Measurements from ENCODE around the gene GNAS-AS1.

GNAS-AS1 gene

GRCh38 chr20:58791286-58791685 lies 59.4 kb downstream of the GNAS-AS1 start:
- intact Hi-C loops (cut with micrococcal nuclease): no loop called here
- Mint-ChIP-seq H3K4me3 (no peak overlapping the region), H3K36me3 (ENCODE audit: low read depth) (no peaks in the 10 kb centered on the region), H3K9me3 (no peaks in the 10 kb centered on the region), H3K27ac (no peak overlapping the region), H3K27me3 (peaks cover 19% of the 10 kb centered on the region), H3K4me1 (ENCODE audit: low read depth) (no peaks in the 10 kb centered on the region)

GRCh38 chr20:58790454-58790853 lies 60.2 kb downstream of the GNAS-AS1 start:
- peaks cover 19% of the 10 kb centered on the region for H3K27me3 Mint-ChIP-seq
- no peaks in the 10 kb centered on the region for H3K9me3 Mint-ChIP-seq
- no peaks in the 10 kb centered on the region for H3K36me3 Mint-ChIP-seq (ENCODE audit: low read depth)
- no peaks in the 10 kb centered on the region for H3K4me1 Mint-ChIP-seq (ENCODE audit: low read depth)
- intact Hi-C loops (cut with micrococcal nuclease): no loop called here
- no peak overlapping the region for H3K4me3 Mint-ChIP-seq
- H3K27ac Mint-ChIP-seq: no peak overlapping the region

- intact Hi-C loops (cut with micrococcal nuclease): no loop called here
- peaks cover 23% of the 10 kb centered on the region for H3K27me3 Mint-ChIP-seq
- H3K36me3 Mint-ChIP-seq (ENCODE audit: low read depth): no peaks in the 10 kb centered on the region
- no peaks in the 10 kb centered on the region for H3K4me1 Mint-ChIP-seq (ENCODE audit: low read depth)
- no peaks in the 10 kb centered on the region for H3K9me3 Mint-ChIP-seq
- H3K4me3 Mint-ChIP-seq: no peak overlapping the region
- H3K27ac Mint-ChIP-seq: no peak overlapping the region
Measured at GRCh38 chr20:58788896-58789544, 61.7 kb downstream of the GNAS-AS1 start.

GRCh38 chr20:58787211-58788005 lies 63.3 kb downstream of the GNAS-AS1 start:
- Mint-ChIP-seq H3K4me1 (ENCODE audit: low read depth) (no peaks in the 10 kb centered on the region), H3K9me3 (no peaks in the 10 kb centered on the region), H3K27me3 (peaks cover 21% of the 10 kb centered on the region), H3K27ac (no peak overlapping the region), H3K36me3 (ENCODE audit: low read depth) (no peaks in the 10 kb centered on the region), H3K4me3 (no peak overlapping the region)
- intact Hi-C loops (cut with micrococcal nuclease): no loop called here

GRCh38 chr20:58784321-58785074 lies 66.2 kb downstream of the GNAS-AS1 start:
- Mint-ChIP-seq H3K27me3 (peaks cover 26% of the 10 kb centered on the region), H3K9me3 (no peaks in the 10 kb centered on the region), H3K36me3 (ENCODE audit: low read depth) (no peaks in the 10 kb centered on the region), H3K4me1 (ENCODE audit: low read depth) (no peaks in the 10 kb centered on the region), H3K27ac (no peak overlapping the region), H3K4me3 (no peak overlapping the region)
- intact Hi-C loops (cut with micrococcal nuclease): no loop called here

- peaks cover 23% of the 10 kb centered on the region for H3K27me3 Mint-ChIP-seq
- peaks cover 7% of the 10 kb centered on the region for H3K4me1 Mint-ChIP-seq (ENCODE audit: low read depth)
- H3K9me3 Mint-ChIP-seq: peaks cover 9% of the 10 kb centered on the region
- H3K36me3 Mint-ChIP-seq (ENCODE audit: low read depth): no peaks in the 10 kb centered on the region
- no peak overlapping the region for H3K4me3 Mint-ChIP-seq
- intact Hi-C loops (cut with micrococcal nuclease): no loop called here
- H3K27ac Mint-ChIP-seq: no peak overlapping the region
Measured at GRCh38 chr20:58783511-58784011, 67.1 kb downstream of the GNAS-AS1 start.

GRCh38 chr20:58781138-58781537 lies 69.6 kb downstream of the GNAS-AS1 start:
- intact Hi-C loops (cut with micrococcal nuclease): no loop called here
- Mint-ChIP-seq H3K9me3 (peaks cover 18% of the 10 kb centered on the region), H3K27me3 (peaks cover 33% of the 10 kb centered on the region), H3K4me1 (ENCODE audit: low read depth) (peaks cover 16% of the 10 kb centered on the region), H3K4me3 (no peak overlapping the region), H3K36me3 (ENCODE audit: low read depth) (no peaks in the 10 kb centered on the region), H3K27ac (no peak overlapping the region)

GRCh38 chr20:58778760-58779159 lies 71.9 kb downstream of the GNAS-AS1 start:
- Mint-ChIP-seq H3K9me3 (peaks cover 18% of the 10 kb centered on the region), H3K4me1 (ENCODE audit: low read depth) (peaks cover 16% of the 10 kb centered on the region), H3K36me3 (ENCODE audit: low read depth) (no peaks in the 10 kb centered on the region), H3K27ac (peak overlapping the region; percentile 48), H3K27me3 (peaks cover 28% of the 10 kb centered on the region), H3K4me3 (no peak overlapping the region)
- intact Hi-C loops (cut with micrococcal nuclease): no loop called here

GRCh38 chr20:58777657-58778056 lies 73.0 kb downstream of the GNAS-AS1 start:
- Mint-ChIP-seq H3K27me3 (peaks cover 32% of the 10 kb centered on the region), H3K4me3 (no peak overlapping the region), H3K36me3 (ENCODE audit: low read depth) (no peaks in the 10 kb centered on the region), H3K9me3 (peaks cover 18% of the 10 kb centered on the region), H3K27ac (peak overlapping the region; percentile 48), H3K4me1 (ENCODE audit: low read depth) (peaks cover 16% of the 10 kb centered on the region)
- intact Hi-C loops (cut with micrococcal nuclease): no loop called here

GRCh38 chr20:58776109-58776508 lies 74.6 kb downstream of the GNAS-AS1 start:
- peaks cover 18% of the 10 kb centered on the region for H3K9me3 Mint-ChIP-seq
- H3K4me1 Mint-ChIP-seq (ENCODE audit: low read depth): peaks cover 16% of the 10 kb centered on the region
- no peak overlapping the region for H3K4me3 Mint-ChIP-seq
- no peaks in the 10 kb centered on the region for H3K36me3 Mint-ChIP-seq (ENCODE audit: low read depth)
- intact Hi-C loops (cut with micrococcal nuclease): no loop called here
- peaks cover 31% of the 10 kb centered on the region for H3K27me3 Mint-ChIP-seq
- no peak overlapping the region for H3K27ac Mint-ChIP-seq

- Mint-ChIP-seq H3K4me1 (ENCODE audit: low read depth) (peaks cover 16% of the 10 kb centered on the region), H3K9me3 (peaks cover 18% of the 10 kb centered on the region), H3K4me3 (no peak overlapping the region), H3K36me3 (ENCODE audit: low read depth) (no peaks in the 10 kb centered on the region), H3K27ac (no peak overlapping the region), H3K27me3 (peaks cover 34% of the 10 kb centered on the region)
- intact Hi-C loops (cut with micrococcal nuclease): no loop called here
Measured at GRCh38 chr20:58775371-58775770, 75.3 kb downstream of the GNAS-AS1 start.

GRCh38 chr20:58774667-58775263 lies 75.9 kb downstream of the GNAS-AS1 start:
- H3K4me1 Mint-ChIP-seq (ENCODE audit: low read depth): peaks cover 16% of the 10 kb centered on the region
- H3K27me3 Mint-ChIP-seq: peaks cover 30% of the 10 kb centered on the region
- intact Hi-C loops (cut with micrococcal nuclease): no loop called here
- no peak overlapping the region for H3K4me3 Mint-ChIP-seq
- no peak overlapping the region for H3K27ac Mint-ChIP-seq
- peaks cover 18% of the 10 kb centered on the region for H3K9me3 Mint-ChIP-seq
- no peaks in the 10 kb centered on the region for H3K36me3 Mint-ChIP-seq (ENCODE audit: low read depth)

GRCh38 chr20:58774214-58774613 lies 76.5 kb downstream of the GNAS-AS1 start:
- Mint-ChIP-seq H3K4me3 (no peak overlapping the region), H3K36me3 (ENCODE audit: low read depth) (no peaks in the 10 kb centered on the region), H3K27ac (no peak overlapping the region), H3K27me3 (peaks cover 30% of the 10 kb centered on the region), H3K4me1 (ENCODE audit: low read depth) (peaks cover 15% of the 10 kb centered on the region), H3K9me3 (peaks cover 15% of the 10 kb centered on the region)
- intact Hi-C loops (cut with micrococcal nuclease): no loop called here

GRCh38 chr20:58772786-58773185 lies 77.9 kb downstream of the GNAS-AS1 start:
- Mint-ChIP-seq H3K36me3 (ENCODE audit: low read depth) (no peaks in the 10 kb centered on the region), H3K4me1 (ENCODE audit: low read depth) (peaks cover 1% of the 10 kb centered on the region), H3K27ac (no peak overlapping the region), H3K9me3 (peaks cover 1% of the 10 kb centered on the region), H3K4me3 (no peak overlapping the region), H3K27me3 (peaks cover 28% of the 10 kb centered on the region)
- intact Hi-C loops (cut with micrococcal nuclease): no loop called here

Data from dendritic cell treated with granulocyte-macrophage colony-stimulating factor and Interleukin-4, amounts not matched to agents 40 ng/mL and 50 ng/mL, for 4 days (primary cell).